ENCODE measurements around the gene COL25A1.

GRCh38 chr4:109043286-109043685, 259.2 kb downstream of the COL25A1 start:
- TF ChIP-seq NFRKB (IDR thresholded peaks at IDR 0.05): no peak
- no peak for TF ChIP-seq TARDBP (IDR thresholded peaks at IDR 0.05)
- TF ChIP-seq FOXA1 (IDR thresholded peaks at IDR 0.05): no peak
- TF ChIP-seq FOXM1 (IDR thresholded peaks at IDR 0.05; ENCODE audit: borderline replicate concordance): no peak
- TF ChIP-seq L3MBTL2 (conservative IDR thresholded peaks at IDR 0.05): no peak
- TF ChIP-seq ELF4 (IDR thresholded peaks at IDR 0.05): no peak
- no peak for TF ChIP-seq BHLHE40 (IDR thresholded peaks at IDR 0.05; ENCODE audit: borderline replicate concordance)
